ENCODE results near the gene GPBP1L1. TPM values are rescaled to one million over a fixed set of nuclear protein-coding genes. Genes with fewer than 3 reads are reported as not detected.

Gene GPBP1L1
- total and polyA plus RNA-seq, 2 experiments from 2014 or later, result 69.3 to 85.6 TPM

GRCh38 chr1:45615885-45616284 lies 70.4 kb downstream of the GPBP1L1 start:
- no peak overlapping the region for H3K4me2 ChIP-seq (ENCODE audit: unreplicated experiment)
- H3K9ac ChIP-seq, result no peak overlapping the region
- no peaks in the 10 kb centered on the region for H3K9me2 ChIP-seq (ENCODE audit: insufficient read depth)
- TF ChIP-seq EZH2phosphoT487 (IDR thresholded peaks at IDR 0.05; ENCODE audit: insufficient read depth, low read depth), result no peak
- TF ChIP-seq EZH2 (IDR thresholded peaks at IDR 0.05; ENCODE audit: insufficient read depth, poor library complexity, severe bottlenecking), result no peak
- no peak overlapping the region for H3K4me3 ChIP-seq
- no peak for DNase-seq
- H3K27ac ChIP-seq, result no peak overlapping the region
- no peaks in the 10 kb centered on the region for H4K20me1 ChIP-seq (ENCODE audit: insufficient read depth)
- no peaks in the 10 kb centered on the region for H3K9me3 ChIP-seq (ENCODE audit: low read depth)
- 91 to 100% methylated on average over 1 of the region's 1 CpG for WGBS, 2 experiments (ENCODE audit: low coverage in 1 of 2, low lambda C conversion rate in 2 of 2, missing lambda C conversion rate in 2 of 2)
- no peak overlapping the region for H2AFZ ChIP-seq
- peaks cover 30% of the 10 kb centered on the region for H3K36me3 ChIP-seq (ENCODE audit: low read depth)
- peaks cover 15% of the 10 kb centered on the region for H3F3A ChIP-seq (ENCODE audit: insufficient read depth)
- H3K4me1 ChIP-seq (ENCODE audit: insufficient read depth), result no peaks in the 10 kb centered on the region
- in situ Hi-C loops (cut with MboI), result no loop called here
- H3K27me3 ChIP-seq (replicated peaks; ENCODE audit: insufficient read depth), result no peaks in the 10 kb centered on the region
- no peaks in the 10 kb centered on the region for H3K79me2 ChIP-seq (ENCODE audit: insufficient read depth)

- Histone ChIP-seq H3K9me3 (ENCODE audit: low read depth) (no peaks in the 10 kb centered on the region), H3K27ac (no peak overlapping the region), H3K36me3 (ENCODE audit: low read depth) (peaks cover 34% of the 10 kb centered on the region), H3F3A (ENCODE audit: insufficient read depth) (peaks cover 8% of the 10 kb centered on the region; the same call in 1 of the 2 replicates), H3K4me3 (no peak overlapping the region), H3K4me1 (ENCODE audit: insufficient read depth) (no peaks in the 10 kb centered on the region), H4K20me1 (ENCODE audit: insufficient read depth) (no peaks in the 10 kb centered on the region), H2AFZ (no peak overlapping the region), H3K4me2 (ENCODE audit: unreplicated experiment) (no peak overlapping the region), H3K79me2 (ENCODE audit: insufficient read depth) (no peaks in the 10 kb centered on the region), H3K27me3 (replicated peaks; ENCODE audit: insufficient read depth) (no peaks in the 10 kb centered on the region), H3K9ac (no peak overlapping the region), H3K9me2 (ENCODE audit: insufficient read depth) (no peaks in the 10 kb centered on the region)
- 82% methylated on average over 8 of the region's 8 CpGs for WGBS, 2 experiments (ENCODE audit: low coverage in 1 of 2, low lambda C conversion rate in 2 of 2, missing lambda C conversion rate in 2 of 2)
- TF ChIP-seq EZH2 (IDR thresholded peaks at IDR 0.05; ENCODE audit: insufficient read depth, poor library complexity, severe bottlenecking) (no peak), EZH2phosphoT487 (IDR thresholded peaks at IDR 0.05; ENCODE audit: insufficient read depth, low read depth) (no peak)
- in situ Hi-C loops (cut with MboI), result no loop called here
- no peak for DNase-seq
These were observed 73.3 kb downstream of the GPBP1L1 start for GRCh38 chr1:45612941-45613579.

GRCh38 chr1:45610589-45611226 lies 75.6 kb downstream of the GPBP1L1 start:
- in situ Hi-C loops (cut with MboI), result no loop called here
- H3K4me1 ChIP-seq (ENCODE audit: insufficient read depth), result no peaks in the 10 kb centered on the region
- H3K27ac ChIP-seq, result no peak overlapping the region
- H3K4me3 ChIP-seq, result no peak overlapping the region
- no peaks in the 10 kb centered on the region for H3K9me2 ChIP-seq (ENCODE audit: insufficient read depth)
- H3F3A ChIP-seq (ENCODE audit: insufficient read depth), result 0 out of 2 replicates have a peak, but pooled peaks cover 3% of the 10 kb centered on the region
- 80 to 85% methylated on average over 10 of the region's 10 CpGs for WGBS, 2 experiments (ENCODE audit: low coverage in 1 of 2, low lambda C conversion rate in 2 of 2, missing lambda C conversion rate in 2 of 2)
- no peak overlapping the region for H2AFZ ChIP-seq
- no peaks in the 10 kb centered on the region for H3K79me2 ChIP-seq (ENCODE audit: insufficient read depth)
- no peaks in the 10 kb centered on the region for H3K9me3 ChIP-seq (ENCODE audit: low read depth)
- H3K4me2 ChIP-seq (ENCODE audit: unreplicated experiment), result no peak overlapping the region
- TF ChIP-seq EZH2phosphoT487 (IDR thresholded peaks at IDR 0.05; ENCODE audit: insufficient read depth, low read depth), result no peak
- no peak for TF ChIP-seq EZH2 (IDR thresholded peaks at IDR 0.05; ENCODE audit: insufficient read depth, poor library complexity, severe bottlenecking)
- no peaks in the 10 kb centered on the region for H4K20me1 ChIP-seq (ENCODE audit: insufficient read depth)
- H3K27me3 ChIP-seq (replicated peaks; ENCODE audit: insufficient read depth), result no peaks in the 10 kb centered on the region
- no peak for DNase-seq
- H3K9ac ChIP-seq, result no peak overlapping the region
- peaks cover 18% of the 10 kb centered on the region; the same call in 1 of the 2 replicates for H3K36me3 ChIP-seq (ENCODE audit: low read depth)

- Histone ChIP-seq H3K4me3 (no peak overlapping the region), H3K27me3 (replicated peaks; ENCODE audit: insufficient read depth) (no peaks in the 10 kb centered on the region), H3K9me2 (ENCODE audit: insufficient read depth) (no peaks in the 10 kb centered on the region), H2AFZ (no peak overlapping the region), H3K9me3 (ENCODE audit: low read depth) (no peaks in the 10 kb centered on the region), H4K20me1 (ENCODE audit: insufficient read depth) (no peaks in the 10 kb centered on the region), H3K9ac (no peak overlapping the region), H3F3A (ENCODE audit: insufficient read depth) (no peaks in the 10 kb centered on the region), H3K36me3 (ENCODE audit: low read depth) (peaks cover 4% of the 10 kb centered on the region; the same call in 1 of the 2 replicates), H3K4me1 (ENCODE audit: insufficient read depth) (no peaks in the 10 kb centered on the region), H3K4me2 (ENCODE audit: unreplicated experiment) (no peak overlapping the region), H3K27ac (no peak overlapping the region), H3K79me2 (ENCODE audit: insufficient read depth) (no peaks in the 10 kb centered on the region)
- TF ChIP-seq EZH2 (IDR thresholded peaks at IDR 0.05; ENCODE audit: insufficient read depth, poor library complexity, severe bottlenecking), result no peak
- TF ChIP-seq EZH2phosphoT487 (IDR thresholded peaks at IDR 0.05; ENCODE audit: insufficient read depth, low read depth), result no peak
- DNase-seq, result no peak
- in situ Hi-C loops (cut with MboI), result no loop called here
- 87 to 88% methylated on average over 5 of the region's 5 CpGs for WGBS, 2 experiments (ENCODE audit: low coverage in 1 of 2, low lambda C conversion rate in 2 of 2, missing lambda C conversion rate in 2 of 2)
These were observed 77.9 kb downstream of the GPBP1L1 start for GRCh38 chr1:45608175-45609156.

All from GM23248 (cell line).